GM21447 (cell line): ENCODE measurements around the gene DNAJC18.
"Not testable (repeated sequence)": the region's sequence is repeated elsewhere in the genome, so short reads cannot be mapped to it uniquely, and the experiment has no call there.

ENCODE experiments used
- ATAC-seq: cut with Tn5 transposase; IDR thresholded peaks from one replicate; pipeline ENCODE4 v1.9.1; 2021; ENCODE audit not compliant: unreplicated experiment

Gene DNAJC18

DNA sequence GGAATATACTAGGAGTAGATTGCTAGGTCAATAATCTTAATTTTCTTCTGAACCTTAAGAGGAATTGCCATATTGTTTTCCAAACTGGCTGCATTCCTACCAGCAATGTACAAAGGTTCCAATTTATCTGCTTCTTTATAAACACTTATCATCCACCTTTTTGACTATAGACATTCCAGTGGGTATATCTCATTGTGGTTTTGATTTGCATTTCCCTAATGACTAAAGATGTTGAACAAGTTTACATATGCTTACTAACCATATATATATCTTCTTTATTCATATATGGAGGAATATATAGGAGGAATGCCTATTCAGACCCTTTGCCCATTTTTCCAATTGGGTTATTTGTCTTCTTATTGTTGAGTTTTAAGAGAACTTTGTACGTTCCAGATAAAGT, 7.6 kb downstream of the DNAJC18 start:
- ATAC-seq, result no peak

DNA sequence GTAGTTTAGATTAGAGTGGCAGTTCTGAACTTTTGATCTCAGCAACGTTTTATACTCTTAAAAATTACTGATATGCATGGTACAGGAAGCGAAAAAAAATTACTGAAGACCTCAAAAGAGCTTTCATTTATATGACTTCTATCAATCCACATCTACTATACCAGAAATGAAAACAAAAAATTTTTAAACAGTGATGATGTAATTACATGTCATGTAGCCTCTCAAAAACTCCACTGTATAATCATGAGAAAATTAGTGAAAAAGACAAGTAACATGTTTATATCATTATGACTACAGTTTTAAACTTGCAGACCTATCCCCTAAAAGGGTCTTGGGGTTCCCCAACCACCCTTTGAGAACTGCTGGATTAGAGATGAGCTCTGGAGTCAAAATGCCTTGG, 9.3 kb downstream of the DNAJC18 start:
- no peak for ATAC-seq

DNA sequence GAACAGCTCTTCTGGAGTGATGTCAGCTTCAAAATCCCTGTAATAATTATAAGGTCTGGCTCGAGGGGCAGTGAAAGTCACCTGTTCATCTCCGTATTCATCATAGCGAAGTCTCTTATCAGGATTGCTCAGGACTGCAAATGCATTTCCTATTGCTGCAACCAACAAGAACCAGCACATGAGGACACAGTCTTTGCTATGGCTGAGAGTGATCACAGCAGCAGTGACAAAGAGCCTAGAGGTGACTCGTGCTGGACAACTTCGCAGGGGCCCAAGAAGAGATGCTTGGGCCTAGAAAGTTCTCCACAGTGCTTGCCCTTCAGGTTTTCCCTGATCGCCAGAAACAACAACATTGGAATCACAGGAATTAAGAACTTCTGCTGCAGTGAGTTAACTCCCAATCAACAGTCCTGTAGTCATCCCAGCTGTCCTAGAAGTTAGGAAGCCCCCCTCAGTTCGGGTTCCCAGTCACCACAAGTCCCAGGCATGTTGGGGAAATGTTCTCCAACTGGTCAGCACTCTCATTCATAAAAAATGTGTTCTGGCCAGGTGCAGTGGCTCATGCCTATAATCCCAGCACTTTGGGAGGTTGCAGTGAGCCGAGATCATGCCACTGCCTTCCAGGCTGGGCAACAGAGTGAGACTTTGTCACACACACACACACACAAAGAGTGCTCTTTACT, 13.0 kb downstream of the DNAJC18 start:
- no peak for ATAC-seq

DNA sequence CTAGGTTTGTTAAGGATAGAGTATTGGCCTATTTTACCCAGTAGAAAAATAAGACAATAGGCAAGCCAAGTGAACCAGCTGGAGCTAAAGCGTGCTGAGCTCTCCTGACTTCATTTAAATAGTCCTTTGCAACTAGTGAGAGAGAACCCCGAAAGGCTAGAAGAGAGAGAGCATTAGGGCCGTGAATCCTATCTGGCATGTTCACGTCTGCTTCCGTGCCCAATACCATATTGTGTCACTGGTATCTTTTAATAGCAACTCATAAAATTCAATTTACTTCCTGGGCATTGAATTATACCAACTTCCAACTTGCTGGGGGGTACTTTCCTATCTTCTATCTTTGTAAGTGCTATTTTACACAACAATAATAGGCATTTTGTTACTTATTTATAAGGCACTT, 13.8 kb downstream of the DNAJC18 start:
- ATAC-seq, result no peak

DNA sequence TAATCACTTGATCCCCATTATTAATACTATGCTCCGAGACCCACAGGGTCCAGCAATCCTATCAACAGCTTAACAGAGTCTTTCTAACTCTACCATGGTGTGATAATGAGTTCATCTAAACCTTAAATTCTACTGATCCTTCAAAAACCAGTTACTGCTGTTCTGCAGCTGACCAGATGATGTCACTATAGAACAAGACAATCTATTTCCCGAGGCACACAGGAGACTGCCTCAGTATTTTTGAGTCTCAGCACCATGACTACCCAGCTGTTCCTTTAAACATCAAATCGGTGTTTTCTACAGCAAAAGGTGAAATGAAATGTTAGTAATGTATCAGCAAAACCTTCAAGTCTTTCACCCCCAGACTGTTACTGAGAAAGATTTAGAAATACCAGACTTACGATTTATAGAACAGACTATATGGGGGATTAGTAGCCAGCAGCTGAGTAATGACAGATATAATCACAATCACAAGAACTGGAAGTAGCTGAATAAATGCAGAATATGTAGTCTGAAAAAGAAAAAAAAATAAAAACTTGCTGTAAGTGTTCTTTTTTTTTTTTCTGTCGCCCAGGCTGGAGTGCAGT, 16.9 kb downstream of the DNAJC18 start:
- ATAC-seq, result peak; percentile 57

DNA sequence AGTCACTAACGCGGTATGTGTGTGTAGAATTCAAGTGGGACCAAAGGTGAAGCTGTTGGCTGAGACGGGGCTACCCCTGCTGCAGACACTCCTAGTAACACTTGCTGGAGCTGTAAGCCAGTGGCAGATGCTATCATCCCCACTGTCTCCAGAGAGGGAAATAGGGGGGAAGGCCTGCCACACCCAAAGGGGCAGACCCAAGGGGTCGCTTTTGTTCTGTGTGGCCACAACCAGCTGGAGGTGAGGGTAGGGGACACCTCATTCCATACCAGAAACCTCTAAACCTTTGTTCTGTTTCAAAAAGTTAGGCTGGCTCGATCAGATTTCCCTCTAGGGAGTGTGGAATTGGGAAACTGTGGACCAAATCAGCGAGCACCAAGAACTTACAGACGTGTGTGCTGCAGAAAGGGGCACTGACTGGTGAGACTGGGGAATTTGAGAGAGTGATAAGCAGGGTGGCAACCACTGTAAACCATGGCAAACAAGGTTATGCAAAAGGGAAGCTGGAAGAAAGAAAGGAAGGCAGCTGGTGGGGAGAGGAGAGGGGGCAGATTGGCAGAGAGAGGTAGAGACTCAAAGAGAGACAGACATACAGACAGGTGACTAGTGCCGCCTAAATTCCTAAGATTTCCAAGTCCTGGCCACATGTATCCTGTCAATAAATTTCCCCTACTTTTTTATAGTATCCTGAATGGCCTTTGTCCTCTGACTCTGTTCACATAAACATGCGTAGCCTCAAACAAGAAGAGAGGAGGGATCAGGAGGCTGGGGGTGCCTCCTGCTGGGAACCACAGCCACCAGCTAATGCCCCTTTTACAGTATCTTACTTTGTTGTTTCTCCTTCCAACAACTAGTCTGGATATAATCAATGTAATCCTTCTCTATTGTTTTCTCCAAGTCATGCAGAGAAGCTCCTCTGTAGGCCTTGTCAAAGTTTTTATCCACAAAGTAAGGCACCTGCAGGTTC, 19.8 kb downstream of the DNAJC18 start:
- ATAC-seq, result no peak

DNA sequence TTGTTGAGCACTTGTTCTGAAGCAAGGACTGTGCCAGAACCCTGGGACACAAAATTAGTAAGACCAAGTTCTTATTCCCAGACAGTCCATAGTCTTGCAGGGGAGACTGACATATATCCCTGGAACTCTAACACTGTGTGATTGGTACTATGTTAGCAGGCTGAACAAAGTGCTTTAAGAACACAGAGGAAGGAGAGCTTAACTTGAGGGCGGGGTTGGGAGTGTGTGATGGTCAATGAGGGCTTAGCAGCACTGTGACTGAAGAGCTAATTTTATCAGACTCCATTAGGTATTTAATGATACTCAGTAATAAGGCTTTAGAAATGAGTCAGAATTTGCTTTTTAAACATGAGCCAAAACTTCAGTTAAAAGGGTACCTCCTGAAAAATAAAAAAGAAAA, 20.5 kb downstream of the DNAJC18 start:
- no peak for ATAC-seq

DNA sequence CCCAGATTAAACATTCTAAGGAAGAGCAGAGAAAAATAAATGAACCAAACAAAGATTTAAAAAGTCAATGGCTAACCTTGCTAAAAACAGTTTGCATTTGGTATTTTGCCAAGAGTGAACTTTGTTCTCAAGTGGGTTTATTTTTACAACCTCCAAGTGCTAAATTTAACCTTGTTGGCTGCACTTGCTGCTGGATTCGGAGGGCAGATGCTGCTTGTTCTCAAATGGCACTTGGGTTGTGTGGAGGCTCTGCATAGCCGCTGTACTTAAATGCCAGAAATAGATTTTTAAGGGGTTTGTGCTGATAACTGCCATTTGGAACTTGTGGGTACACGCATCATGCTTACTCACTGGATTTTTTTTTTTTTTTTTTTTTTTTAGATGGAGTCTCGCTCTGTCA, 22.1 kb downstream of the DNAJC18 start:
- no peak for ATAC-seq

DNA sequence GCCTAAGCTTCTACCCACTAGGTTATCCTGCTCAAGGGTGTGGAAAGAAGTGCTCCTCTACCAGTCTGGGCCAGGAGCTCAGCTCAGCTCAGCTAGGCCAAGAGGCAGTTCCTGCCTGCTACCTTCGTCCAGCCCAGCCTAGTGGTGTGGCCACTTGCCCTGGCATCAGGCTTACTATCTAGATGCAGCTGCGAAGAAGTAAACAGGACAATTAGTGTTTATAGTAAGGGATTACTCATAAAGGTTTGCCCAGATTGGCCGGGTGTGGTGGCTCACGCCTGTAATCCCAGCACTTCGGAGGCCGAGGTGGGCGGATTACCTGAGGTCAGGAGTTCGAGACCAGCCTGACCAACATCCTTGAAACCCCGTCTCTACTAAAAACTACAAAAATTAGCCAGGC, 22.7 kb downstream of the DNAJC18 start:
- no peak for ATAC-seq

DNA sequence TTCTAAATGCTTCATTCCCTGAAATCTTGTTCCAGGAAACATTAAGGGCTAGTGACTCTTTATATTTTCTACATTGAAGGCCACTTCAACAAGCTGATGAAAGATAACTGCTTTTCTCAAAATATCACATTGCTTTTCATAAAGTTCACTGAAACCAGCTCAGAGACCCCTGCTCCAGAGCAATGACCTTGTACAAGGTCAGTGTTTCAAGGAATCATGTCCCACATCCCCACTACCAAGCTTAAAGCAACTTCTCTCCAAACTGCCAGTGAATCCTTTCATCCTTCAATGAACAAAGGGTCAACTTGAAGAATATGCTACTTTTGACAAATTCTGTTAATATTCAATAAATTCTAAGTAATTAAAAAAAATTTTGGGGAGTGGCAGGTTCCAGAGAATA, 23.5 kb downstream of the DNAJC18 start:
- no peak for ATAC-seq

DNA sequence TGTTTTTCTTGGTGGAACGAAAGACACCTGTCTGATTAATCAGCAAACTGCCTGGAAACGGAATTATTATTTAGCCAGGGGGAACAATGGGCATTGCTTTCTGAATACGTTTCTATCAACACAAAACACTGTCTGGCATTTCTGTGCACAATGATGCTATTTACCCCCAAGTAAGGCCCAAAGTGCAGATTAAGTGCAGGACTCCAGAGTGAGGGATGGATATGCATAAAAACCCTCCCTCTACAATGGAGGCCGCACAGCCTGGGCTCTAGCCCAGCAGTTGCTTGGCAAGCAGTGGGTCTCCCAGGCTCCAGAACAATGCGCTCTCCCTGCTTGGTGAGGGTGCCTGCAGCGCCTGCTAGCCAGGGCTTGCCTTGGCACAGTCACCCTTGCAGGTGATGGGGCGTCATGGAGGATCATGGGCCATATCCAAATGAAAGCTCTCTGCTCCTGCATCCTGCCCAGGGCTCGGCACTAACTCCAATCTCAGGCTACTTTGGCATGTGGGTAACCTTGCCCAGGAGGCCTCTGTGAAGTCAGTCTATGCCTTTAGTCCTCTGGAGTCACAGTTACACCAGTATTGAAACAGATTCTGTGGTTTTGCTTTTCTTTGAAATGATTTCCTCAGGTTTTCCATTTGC, 24.0 kb downstream of the DNAJC18 start:
- no peak for ATAC-seq

DNA sequence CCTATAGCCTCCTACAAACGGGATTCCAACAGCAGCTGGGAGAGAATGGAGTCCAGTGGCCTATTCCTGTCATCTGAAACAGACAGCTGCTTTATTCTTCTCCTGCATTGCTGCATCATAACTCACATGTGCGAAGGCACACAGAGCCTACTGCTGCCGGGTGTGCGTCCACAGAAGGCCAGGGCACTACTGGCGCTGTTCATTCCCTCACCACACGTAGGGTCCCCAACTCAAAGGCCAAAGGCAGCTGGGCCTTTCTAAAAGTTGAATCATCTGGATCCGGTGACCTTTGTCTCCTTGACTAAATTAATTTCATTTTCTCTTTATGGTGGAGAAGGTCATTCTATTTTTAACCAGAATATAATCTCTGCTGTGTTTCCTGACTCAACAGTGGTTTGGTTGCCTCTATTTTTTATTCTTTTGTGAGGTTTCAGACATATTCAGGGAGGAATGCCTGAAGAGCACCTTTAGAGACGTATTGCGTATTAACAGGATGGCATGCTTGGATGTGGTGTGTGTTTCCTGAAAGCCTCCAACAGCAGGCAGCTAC, 24.7 kb downstream of the DNAJC18 start:
- ATAC-seq, result no peak

DNA sequence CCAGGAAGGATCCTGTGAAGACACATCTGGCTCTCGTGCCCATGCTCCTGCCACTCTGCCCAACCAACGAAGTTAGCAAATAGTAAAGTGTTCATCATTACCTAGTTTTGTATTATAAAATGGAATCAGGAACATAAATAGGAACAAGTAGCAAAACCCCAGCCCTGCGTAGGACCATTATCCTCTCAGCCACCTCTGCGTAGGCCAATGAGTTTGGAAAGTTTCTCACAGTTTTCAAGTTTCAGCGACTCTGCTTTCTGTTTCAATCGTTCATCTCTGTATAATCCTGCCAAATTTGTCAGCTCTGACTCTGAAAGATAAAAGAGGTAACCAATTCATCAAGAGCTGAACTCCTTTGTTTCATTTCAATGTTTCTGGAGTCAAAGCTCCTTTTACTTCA, 25.4 kb downstream of the DNAJC18 start:
- no peak for ATAC-seq

DNA sequence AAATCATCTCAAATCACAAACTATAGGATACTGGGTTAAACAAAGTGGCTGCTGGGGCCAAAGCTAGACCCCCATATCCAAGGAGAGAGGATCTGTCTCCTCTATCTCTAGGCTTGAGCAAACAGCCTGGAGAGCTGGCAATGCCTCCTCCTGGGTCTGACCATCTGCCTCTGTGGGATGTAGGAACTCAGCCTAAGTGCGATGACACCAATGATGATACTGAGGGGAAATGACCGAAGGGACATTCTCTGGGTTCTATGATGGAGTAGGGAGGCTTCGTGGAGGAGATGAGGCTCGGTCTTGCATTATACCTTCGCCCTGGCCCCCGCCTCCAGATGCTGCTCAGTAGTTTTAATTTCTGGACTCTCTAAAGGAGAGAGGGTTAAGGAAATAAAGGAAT, 26.2 kb downstream of the DNAJC18 start:
- ATAC-seq, result no peak

DNA sequence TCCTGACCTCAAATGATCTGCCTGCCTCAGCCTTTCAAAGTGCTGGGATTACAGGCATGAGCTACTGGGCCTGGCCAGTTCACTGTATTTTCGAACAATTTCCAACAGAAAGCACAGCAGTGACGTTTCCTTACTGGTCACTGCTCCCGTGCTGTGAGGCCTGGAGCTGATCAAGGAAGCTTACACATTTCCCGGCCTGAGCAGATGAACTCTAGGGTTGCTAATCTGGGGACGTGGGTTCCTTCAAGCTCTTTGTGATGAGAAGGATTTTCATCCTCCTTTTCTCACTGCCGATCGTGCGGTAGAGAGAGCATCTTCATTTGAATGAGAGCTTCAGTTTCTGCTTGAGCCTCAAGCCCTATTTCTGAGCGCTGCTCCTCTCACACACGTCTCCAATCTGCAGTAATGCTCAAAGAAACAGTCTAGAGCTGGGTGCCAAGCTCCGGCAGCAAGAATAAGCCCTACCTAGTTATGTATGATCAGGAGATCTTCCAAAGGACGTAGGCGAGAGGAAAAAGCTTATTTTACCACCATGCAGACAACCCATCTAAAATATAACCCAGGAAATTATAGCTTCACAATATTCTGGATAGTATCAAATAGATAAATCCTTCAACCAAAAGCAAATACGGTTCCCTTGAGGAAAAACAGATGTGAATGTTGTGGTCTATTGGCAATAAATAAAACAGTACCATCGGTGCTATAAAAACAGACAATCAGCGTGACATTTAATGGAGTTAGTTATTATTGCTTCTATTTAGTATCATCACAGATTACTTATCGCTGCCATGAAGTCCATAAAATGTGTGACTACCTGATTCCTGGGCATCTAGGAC, 28.1 kb downstream of the DNAJC18 start:
- ATAC-seq, result no peak

DNA sequence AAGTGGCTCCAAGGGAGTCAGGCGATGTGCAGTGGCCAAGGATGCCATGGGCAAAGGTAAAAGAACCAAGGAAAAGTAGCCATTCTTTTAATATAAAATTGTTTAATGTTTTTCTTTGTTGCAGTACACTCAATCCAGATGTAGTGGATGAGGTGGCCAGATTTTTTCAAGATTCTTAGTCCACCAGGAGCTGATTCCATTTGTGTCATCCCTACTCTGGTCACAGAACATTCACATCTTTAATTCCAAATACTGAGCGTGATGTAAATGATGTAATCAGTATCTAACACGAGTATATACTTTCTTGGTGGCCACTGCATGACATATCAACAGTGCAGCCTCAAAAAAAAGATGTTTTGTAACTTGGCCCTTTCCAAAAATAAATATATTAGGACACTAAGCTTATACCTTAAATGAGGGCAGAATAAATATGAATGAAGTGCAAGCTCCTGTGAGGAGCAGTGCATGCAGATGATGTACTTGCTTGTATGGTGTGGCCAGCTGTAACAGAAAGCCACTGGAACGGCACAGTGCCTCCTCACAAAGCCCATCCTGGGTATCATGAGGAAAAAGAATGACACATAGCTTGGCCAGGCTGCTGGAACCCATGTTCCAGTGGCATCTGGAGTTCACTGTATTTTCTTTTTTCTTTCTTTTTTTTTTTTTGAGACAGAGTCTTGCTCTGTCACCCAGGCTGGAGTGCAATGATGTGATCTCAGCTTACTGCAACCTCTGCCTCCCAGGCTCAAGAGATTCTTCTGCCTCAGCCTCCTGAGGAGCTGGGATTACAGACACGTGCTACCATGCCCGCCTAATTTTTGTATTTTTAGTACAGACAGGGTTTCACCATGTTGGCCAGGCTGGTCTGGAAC, 29.0 kb downstream of the DNAJC18 start:
- no peak for ATAC-seq

DNA sequence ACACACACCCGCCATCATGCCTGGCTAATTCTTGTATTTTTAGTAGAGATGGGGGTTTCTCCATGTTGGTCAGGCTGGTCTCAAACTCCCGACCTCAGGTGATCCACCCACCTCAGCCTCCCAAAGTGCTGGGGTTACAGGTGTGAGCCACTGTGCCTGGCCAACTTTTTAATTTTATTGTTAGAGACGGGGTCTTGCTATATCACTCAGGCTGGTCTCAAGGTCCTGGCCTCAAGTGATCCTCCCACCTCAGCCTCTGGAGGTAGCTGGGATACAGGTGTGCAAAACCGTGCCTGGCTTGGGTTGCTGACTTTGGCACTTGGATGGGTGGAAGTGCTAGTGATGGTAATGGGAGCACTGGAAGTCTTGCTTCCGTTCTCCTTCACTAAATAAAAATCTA, 30.2 kb downstream of the DNAJC18 start:
- not testable (repeated sequence) for ATAC-seq

DNA sequence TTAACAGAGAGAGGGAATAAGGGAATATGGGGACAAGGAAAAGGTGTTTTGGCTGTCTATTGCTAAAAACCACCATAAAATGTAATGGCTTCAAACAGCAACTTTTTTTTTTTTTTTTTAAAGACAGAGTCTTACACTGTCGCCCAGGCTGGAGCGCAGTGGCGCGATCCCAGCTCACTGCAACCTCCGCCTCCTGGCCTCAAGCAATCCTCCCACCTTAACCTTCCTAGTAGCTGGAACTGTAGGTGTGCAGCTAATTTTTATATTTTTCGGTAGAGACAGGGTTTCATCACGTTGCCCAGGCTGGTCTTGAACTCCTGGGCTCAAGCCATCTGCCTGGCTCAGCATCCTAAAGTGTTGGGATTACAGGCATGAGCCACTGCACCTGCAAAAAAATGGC, 31.1 kb downstream of the DNAJC18 start:
- no peak for ATAC-seq

DNA sequence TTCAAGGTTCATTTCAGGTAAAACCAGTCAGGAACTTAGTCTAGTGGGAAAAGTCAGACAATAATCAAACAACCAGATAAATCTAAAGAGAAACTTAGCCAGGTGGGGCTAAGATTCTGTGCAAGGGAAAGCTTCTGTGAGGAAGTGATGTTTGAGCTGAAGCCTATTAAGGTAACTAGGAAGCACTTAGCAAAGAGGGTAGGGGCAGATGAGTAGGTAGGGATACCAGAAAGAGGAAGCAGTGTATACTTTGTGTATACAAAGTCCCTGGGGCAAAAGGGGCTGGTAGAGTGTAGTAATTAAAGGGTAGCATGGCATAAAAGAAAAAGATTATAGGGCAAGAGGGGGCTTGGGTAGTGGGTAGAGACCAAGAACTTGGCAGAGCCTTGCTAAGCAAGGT, 31.8 kb downstream of the DNAJC18 start:
- no peak for ATAC-seq
